GM19351 (cell line): ENCODE data around the gene CNEP1R1.
A peak's percentile ranks its signal among the peaks of the same experiment; 100 is the strongest.

Experiments used
- ATAC-seq: cut with Tn5 transposase; IDR thresholded peaks from one replicate; pipeline ENCODE4 v1.9.1; 2021; ENCODE audit warnings: mild to moderate bottlenecking, moderate library complexity; ENCODE audit not compliant: unreplicated experiment

The CNEP1R1 gene

GRCh38 chr16:50059669-50060068 lies 34.6 kb downstream of the CNEP1R1 start:
- no peak for ATAC-seq

GRCh38 chr16:50061326-50061725 lies 36.3 kb downstream of the CNEP1R1 start:
- ATAC-seq = no peak

GRCh38 chr16:50065241-50065623 lies 40.2 kb downstream of the CNEP1R1 start:
- no peak for ATAC-seq

DNA sequence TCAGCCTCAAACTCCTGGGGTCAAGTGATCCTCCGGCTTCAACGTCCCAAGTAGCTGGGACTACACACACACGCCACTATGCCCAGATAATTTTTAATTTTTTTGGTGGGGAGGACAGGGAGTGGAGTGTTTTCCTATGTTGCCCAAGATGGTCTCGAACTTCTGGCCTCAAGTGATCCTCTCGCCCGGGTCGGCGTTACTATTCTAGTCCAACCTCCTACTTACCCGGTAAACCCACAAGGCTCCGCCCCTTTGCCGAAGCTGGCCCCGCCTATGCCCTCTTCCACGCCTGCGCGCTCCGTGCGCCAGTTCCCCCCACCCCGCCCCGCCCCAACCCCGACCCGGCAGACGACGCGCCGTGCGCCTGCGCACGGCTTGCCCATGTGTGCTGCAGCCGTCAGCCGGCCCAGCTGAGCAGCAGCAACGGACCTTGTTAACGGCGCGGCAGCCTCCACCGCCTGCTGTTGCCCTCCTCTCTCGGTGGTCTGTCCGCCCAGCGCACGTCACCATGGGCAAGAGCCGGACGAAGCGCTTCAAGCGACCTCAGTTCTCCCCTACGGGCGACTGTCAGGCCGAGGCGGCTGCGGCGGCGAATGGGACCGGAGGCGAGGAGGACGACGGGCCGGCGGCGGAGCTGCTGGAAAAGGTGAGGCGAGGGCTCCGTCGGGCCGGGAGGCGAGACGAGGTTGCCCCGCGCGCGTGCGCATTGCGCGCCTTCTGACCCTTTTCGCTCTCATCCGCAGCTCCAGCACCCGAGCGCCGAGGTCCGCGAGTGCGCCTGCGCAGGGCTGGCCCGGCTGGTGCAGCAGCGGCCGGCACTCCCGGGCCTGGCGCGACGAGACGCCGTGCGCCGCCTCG lies 40.8 kb downstream of the CNEP1R1 start, which contains the start of gene HEATR3:
Gene HEATR3 (plus strand): TSS at position 347 of the 858 bp plus-strand sequence. CDS start 162 bp downstream, at position 509.
- ATAC-seq = peak; percentile 76

DNA sequence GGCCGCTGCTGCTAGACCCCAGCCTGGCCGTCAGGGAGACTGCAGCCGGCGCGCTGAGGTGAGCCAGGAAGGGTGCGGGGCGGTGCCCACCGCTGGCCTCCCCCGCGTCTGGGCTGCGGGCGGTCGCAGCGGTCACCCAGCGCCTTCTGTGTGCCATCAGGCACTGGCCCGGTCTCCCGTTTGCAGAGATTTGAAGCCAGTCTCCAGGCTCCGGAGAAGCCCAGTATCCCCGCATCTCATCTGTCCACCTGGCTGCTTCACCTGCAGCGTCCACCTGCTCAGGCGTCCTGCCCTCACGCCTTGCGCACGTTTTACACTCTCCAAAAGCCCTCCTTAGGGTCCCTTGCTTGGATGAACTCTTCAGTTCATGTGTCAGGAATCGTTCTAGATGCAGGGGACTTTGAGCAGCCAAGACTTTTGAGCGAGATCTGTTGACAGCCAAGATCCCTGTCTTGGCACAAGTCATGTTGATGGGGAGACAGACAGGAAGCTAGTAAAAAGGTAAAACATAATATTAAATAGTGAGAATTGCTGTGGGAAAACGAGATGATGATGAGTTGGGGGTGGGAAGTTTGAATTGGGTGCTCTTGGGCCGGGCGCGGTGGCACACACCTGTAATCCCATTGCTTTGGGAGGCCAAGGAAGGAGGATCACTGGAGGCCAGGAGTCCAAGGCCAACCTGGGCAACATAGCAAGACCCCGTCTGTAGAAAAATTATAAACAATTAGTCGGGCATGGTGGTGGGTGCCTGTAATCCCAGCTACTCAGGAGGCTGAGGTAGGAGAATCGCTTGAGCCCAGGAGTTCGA lies 41.7 kb downstream of the CNEP1R1 start:
- ATAC-seq = no peak

DNA sequence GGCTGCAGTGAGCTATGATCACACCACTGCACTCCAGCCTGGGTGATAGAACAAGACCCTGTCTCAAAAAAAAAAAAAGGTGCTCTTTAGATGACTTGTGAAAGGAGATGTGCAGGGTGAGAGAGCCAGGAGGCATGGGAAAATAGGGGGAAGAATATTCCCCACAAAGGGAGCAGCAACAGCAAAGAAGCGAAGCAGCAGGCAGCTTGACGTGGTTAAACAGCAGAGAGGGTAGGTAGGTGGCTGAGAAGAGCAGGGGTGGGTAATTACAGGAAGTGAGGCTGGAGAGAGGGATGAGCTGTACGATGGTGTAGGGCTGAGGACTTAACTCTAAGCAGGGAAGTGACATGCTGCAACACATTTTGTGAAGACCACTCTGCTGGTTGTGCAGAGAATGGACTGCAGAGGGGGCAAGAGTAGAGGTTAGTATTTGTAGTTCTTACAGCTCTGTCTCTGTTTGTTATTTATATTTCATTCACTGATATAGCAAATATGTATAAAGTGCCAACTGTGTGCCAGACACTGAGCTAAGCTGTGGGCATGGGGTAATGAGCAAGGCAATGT lies 42.3 kb downstream of the CNEP1R1 start:
- peak; percentile 49 for ATAC-seq

- no peak for ATAC-seq
Observed at GRCh38 chr16:50068550-50068949, 43.5 kb downstream of the CNEP1R1 start.

DNA sequence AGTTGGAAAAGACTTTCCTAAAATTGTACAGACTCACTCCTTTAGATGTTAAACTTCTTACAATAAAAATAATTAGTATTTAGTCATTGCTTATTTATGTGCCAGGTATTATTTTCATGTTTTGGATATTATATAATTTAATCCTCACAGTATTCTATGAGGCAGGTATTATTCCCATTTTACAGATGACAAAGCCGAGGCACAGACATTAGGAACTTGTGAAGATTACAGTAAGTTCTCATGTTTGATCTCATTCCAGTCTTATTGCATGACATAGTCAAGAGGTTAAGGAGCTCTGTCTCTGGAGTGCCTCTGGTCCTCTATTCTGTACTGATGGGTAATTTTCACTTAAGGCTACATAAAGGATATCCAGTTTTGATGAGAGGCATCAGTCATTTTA lies 44.0 kb downstream of the CNEP1R1 start:
- ATAC-seq = no peak

- ATAC-seq = no peak
Observed at GRCh38 chr16:50071075-50071671, 46.1 kb downstream of the CNEP1R1 start.

DNA sequence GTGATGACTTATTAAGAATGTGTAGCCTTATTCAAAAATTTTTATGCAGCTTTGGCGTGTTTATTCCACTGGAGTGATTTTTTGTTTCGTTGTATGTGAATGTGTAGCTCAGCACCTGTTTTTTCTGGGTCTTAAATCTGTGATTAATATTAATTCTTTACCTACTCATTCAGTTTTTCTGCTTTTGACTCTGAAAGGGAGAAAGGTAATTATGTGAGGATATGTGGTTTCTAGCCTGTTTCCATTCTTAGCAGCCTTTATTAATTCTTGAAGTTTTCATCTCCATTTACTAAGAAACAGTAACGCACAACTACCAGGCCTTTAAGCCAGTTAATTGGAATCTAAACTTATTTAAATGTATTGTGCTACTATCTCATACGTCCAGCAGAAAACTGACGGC lies 47.7 kb downstream of the CNEP1R1 start:
- no peak for ATAC-seq

DNA sequence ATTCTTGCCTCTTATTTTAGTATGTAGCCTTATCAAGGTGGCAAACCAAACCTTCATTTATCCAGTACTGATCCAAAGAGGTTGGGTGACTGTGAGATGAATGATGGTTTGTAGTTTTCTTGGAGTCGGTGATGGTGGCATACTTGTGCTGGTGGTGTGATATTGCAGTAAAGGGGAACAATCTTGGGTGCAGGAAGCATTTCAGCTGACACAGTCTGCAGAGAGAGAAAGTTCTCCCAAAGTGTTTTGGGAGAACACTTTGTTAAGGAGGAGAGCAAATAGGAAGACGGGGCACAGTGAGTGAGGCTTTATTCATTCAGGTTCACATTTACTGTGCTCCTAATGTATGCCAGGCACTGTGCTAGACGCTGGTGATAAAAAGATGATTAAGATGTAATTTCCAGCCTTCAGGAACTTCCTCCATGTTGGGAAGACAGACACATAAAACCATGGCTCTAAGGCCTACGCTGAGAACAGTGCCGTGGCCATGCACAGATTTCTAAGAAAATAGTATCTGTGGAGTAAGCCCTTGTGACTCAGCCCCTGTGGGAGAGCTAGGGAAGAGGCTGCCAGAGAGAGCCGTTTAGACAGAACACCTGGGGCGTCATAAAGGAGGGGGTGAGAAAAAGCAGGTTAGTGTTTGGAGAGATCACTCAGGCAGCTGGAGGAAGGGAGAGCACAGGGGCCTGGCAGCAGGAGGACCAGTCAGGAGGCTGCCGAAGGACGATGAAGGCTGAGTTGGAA lies 54.5 kb downstream of the CNEP1R1 start:
- ATAC-seq = no peak

DNA sequence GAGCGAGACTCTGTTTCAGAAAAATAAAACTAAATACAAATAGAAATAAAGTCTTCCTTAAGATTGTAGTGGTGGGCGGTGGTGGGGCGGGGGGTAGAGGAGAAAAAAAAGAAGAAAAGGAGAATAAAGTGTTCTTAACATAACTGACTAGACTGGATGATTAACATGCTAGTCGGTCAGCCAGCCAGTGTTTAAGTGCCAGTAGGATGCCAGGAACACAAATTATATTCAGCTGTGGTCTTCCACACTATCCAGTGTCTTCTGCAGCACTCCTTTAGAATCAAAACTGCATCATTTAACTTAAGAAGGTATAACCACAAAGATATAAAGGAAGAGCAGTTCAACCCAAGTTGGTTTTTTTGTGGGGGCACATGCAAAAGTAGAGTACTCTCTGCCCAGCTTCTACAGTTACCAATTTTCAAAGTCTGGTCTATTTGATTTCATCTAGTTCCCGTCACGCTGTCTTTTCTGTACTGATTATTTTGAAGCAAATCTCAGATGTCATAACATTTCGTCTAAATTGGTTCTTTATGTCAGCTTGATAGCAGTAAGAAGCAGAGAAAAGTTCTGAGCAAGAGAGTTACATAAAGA lies 56.5 kb downstream of the CNEP1R1 start:
- ATAC-seq = no peak

DNA sequence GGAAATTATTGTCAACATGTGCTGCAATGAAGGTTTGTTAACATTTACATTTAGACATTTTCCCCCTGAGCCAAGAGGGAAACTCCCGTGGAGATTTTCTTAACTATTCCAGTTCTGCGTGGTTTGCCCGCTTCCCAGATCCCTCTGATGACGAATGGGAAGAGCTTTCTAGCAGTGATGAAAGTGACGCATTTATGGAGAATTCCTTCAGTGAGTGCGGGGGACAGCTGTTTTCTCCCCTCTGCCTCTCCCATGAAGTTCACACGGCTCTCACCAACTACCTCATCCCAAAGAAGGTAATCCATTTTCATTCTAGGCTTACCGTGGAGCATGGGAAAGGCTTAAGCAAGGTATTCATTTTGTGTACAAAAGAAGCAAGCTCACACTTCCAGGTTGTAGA lies 59.0 kb downstream of the CNEP1R1 start:
- ATAC-seq = no peak

DNA sequence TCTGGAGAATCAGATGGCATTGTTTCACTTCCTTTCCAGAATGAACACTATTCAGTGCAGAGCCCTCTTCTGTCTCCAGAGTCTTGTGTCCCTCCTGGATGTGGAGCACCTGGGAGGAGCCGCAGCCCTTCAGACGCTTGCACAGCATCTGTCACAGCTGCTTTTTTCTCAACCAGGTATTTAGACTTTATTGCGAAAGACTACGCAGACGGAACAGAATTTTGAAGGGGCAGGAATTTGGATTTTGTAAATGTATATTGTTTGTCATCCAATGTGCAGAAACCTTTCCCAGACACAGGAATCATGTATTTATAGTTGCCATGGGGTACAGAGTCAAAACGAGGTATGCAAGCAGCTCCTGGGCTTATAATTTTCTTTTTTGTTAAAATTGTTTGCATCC lies 61.2 kb downstream of the CNEP1R1 start:
- no peak for ATAC-seq
